Uterus (tissue), 4 donors: ENCODE results near the gene SCN3A. TPM values are rescaled to one million over a fixed set of nuclear protein-coding genes. Genes with fewer than 3 reads are reported as not detected.

Experiments used
- DNase-seq, 2 donors: peaks; one replicate each; pipeline ENCODE4 v3.0.0-alpha.2; 2019 to 2020
- H3K27ac ChIP-seq, 2 donors: fragments of 200-600 bp; sonication (generic); 1 replicate in 1 of 2; 2 replicates in 1 of 2; pipeline ENCODE4 v1.5.1; 2016 to 2018
- H3K27me3 ChIP-seq, 2 donors: fragments of 200-600 bp; sonication (generic); one replicate each; pipeline ENCODE4 v1.5.1; 2018 to 2019; ENCODE audit warnings: control low read depth in 1 of 2
- H3K36me3 ChIP-seq, 2 donors: fragments of 200-600 bp; sonication (generic); one replicate each; pipeline ENCODE4 v1.5.1; 2019; ENCODE audit warnings: control low read depth in 1 of 2
- H3K4me1 ChIP-seq, 2 donors: fragments of 200-600 bp; sonication (generic); one replicate each; pipeline ENCODE4 v1.5.1; 2018 to 2019; ENCODE audit warnings: control low read depth in 1 of 2
- H3K4me3 ChIP-seq, 2 donors: fragments of 200-600 bp; sonication (generic); 1 replicate in 1 of 2; 2 replicates in 1 of 2; pipeline ENCODE4 v1.5.1; 2018 to 2019; ENCODE audit warnings: mild to moderate bottlenecking in 1 of 2
- H3K9me3 ChIP-seq, 2 donors: fragments of 200-600 bp; sonication (generic); one replicate each; pipeline ENCODE4 v1.5.1; 2019; ENCODE audit warnings: control low read depth in 1 of 2
- POLR2A ChIP-seq, 2 donors: fragments of 450-650 bp; IDR thresholded peaks; one replicate each; pipeline ENCODE4 v1.6.1; 2016; ENCODE audit warnings: antibody characterized with exemption in 2 of 2, mild to moderate bottlenecking in 1 of 2, moderate library complexity in 1 of 2
- intact Hi-C: fragments of 100-400 bp; cut with DNase I; formaldehyde crosslinking; loops from one replicate; pipeline ENCODE4 v1.15.1; 2023; ENCODE audit warnings: low total_unique reads
- total RNA-seq, 4 donors: library from RNA; depleted of rRNA in 3 of 4; stranded (reverse); fragments of >200 nt in 3 of 4; gene quantifications; one replicate each; pipeline versions ENCODE4 v1.1.0 to v1.2.4, GENCODE V29; 2014 to 2023
- TF ChIP-seq, protein P1 (sequence below), 4 experiments: fragments of 200-600 bp in 2 of 4; fragments of 450-650 bp in 2 of 4; sonication (generic) in 2 of 4; IDR thresholded peaks; one replicate each; pipeline ENCODE4 v1.5.1; 2016 to 2019; ENCODE audit warnings: antibody characterized with exemption in 4 of 4, mild to moderate bottlenecking in 2 of 4, moderate library complexity in 1 of 4
- donor health status: DM: yes; HTN: yes; CAD: no.

Gene SCN3A
- total RNA-seq, 4 donors from 2014 or later, result 2.4 to 18.4 (median 5.2) TPM

DNA sequence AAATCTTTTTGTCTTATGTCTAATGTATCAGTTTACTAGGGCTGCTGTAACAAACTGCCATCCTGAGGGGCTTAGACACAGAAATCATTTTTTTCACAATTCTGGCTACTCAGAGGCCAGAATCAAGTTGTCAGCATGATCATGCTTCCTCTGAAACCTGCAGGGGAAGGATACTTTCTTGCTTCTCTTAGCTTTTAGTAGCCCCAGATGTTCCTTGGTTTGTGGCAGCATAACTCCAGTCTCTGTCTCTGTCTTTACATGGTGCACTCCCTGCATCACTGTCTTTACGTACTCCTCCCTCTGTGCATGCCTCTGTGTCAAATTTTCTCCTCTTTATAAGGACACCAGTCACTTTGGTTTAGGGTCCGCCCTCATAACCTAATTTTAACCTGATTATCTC is 2.0 kb upstream of the SCN3A start:
- H3K36me3 ChIP-seq, result no peaks in the 10 kb centered on the region
- no peak overlapping the region for H3K4me3 ChIP-seq
- no peaks in the 10 kb centered on the region for H3K9me3 ChIP-seq
- H3K4me1 ChIP-seq, result no peaks in the 10 kb centered on the region
- intact Hi-C loops, result no loop called here
- H3K27ac ChIP-seq, result no peak overlapping the region
- no peaks in the 10 kb centered on the region for H3K27me3 ChIP-seq
- TF ChIP-seq, protein P1, sequence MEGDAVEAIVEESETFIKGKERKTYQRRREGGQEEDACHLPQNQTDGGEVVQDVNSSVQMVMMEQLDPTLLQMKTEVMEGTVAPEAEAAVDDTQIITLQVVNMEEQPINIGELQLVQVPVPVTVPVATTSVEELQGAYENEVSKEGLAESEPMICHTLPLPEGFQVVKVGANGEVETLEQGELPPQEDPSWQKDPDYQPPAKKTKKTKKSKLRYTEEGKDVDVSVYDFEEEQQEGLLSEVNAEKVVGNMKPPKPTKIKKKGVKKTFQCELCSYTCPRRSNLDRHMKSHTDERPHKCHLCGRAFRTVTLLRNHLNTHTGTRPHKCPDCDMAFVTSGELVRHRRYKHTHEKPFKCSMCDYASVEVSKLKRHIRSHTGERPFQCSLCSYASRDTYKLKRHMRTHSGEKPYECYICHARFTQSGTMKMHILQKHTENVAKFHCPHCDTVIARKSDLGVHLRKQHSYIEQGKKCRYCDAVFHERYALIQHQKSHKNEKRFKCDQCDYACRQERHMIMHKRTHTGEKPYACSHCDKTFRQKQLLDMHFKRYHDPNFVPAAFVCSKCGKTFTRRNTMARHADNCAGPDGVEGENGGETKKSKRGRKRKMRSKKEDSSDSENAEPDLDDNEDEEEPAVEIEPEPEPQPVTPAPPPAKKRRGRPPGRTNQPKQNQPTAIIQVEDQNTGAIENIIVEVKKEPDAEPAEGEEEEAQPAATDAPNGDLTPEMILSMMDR (IDR thresholded peaks at IDR 0.05), result no peak
- TF ChIP-seq POLR2A (IDR thresholded peaks at IDR 0.05), result no peak
- DNase-seq, result no peak

- no peak overlapping the region for H3K27ac ChIP-seq
- DNase-seq, result no peak
- no peak overlapping the region for H3K4me3 ChIP-seq
- H3K36me3 ChIP-seq, result no peaks in the 10 kb centered on the region
- TF ChIP-seq POLR2A (IDR thresholded peaks at IDR 0.05), result no peak
- TF ChIP-seq, protein P1 (IDR thresholded peaks at IDR 0.05), result no peak
- no peaks in the 10 kb centered on the region for H3K27me3 ChIP-seq
- intact Hi-C loops, result no loop called here
- H3K9me3 ChIP-seq, result no peaks in the 10 kb centered on the region
- H3K4me1 ChIP-seq, result no peaks in the 10 kb centered on the region
Observed at GRCh38 chr2:165202239-165202638, 1.6 kb downstream of the SCN3A start.

DNA sequence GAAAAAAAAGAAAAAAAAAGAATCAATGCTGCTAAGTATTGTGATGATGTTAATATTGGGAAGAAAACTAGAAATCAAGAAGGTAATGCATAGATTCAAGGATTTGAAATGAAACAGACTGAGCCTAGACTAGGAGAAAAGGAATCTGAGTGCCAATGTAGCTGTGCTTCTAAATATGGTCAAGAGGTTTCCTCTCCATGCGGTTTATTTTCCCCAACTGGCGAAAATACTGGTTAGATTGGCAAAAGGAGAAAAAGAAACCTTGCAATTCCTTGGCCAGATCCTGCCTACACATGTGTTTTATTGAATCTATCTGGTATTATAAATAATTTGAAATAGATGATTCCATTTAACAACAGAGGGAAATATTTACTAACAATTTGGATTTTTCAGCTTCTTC is 5.7 kb downstream of the SCN3A start:
- TF ChIP-seq, protein P1 (IDR thresholded peaks at IDR 0.05), result no peak
- TF ChIP-seq POLR2A (IDR thresholded peaks at IDR 0.05), result no peak
- DNase-seq, result no peak
- H3K36me3 ChIP-seq, result no peaks in the 10 kb centered on the region
- no peaks in the 10 kb centered on the region for H3K9me3 ChIP-seq
- H3K27me3 ChIP-seq, result no peaks in the 10 kb centered on the region
- intact Hi-C loops, result no loop called here
- H3K27ac ChIP-seq, result no peak overlapping the region
- no peaks in the 10 kb centered on the region for H3K4me1 ChIP-seq
- H3K4me3 ChIP-seq, result no peak overlapping the region

DNA sequence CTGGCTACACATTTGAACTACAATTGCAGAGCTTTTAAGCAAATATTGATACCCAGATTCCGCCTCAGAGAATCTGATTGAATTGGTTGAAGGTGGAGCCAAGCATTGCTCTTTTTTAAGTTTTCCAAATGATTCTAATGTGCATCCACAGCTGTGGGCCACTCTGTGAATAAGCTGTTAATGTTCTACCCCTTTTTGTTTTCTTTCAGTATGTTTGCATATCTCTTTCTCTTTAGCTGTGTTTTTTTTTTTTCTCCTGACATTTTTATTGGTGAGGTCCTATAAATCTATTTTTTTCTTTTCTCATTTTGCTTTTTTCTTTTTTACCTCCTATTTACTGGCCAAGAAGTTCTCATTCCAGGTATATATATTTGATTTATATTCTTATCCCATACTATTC is 6.5 kb downstream of the SCN3A start:
- no peaks in the 10 kb centered on the region for H3K9me3 ChIP-seq
- intact Hi-C loops, result no loop called here
- no peak for TF ChIP-seq POLR2A (IDR thresholded peaks at IDR 0.05)
- TF ChIP-seq, protein P1 (IDR thresholded peaks at IDR 0.05), result no peak
- DNase-seq, result no peak
- H3K36me3 ChIP-seq, result no peaks in the 10 kb centered on the region
- no peak overlapping the region for H3K4me3 ChIP-seq
- no peaks in the 10 kb centered on the region for H3K27me3 ChIP-seq
- H3K4me1 ChIP-seq, result no peaks in the 10 kb centered on the region
- H3K27ac ChIP-seq, result no peak overlapping the region

GRCh38 chr2:165196411-165196810 is 7.4 kb downstream of the SCN3A start:
- H3K4me1 ChIP-seq, result no peaks in the 10 kb centered on the region
- no peaks in the 10 kb centered on the region for H3K36me3 ChIP-seq
- no peaks in the 10 kb centered on the region for H3K27me3 ChIP-seq
- no peak for TF ChIP-seq POLR2A (IDR thresholded peaks at IDR 0.05)
- intact Hi-C loops, result no loop called here
- no peak for DNase-seq
- H3K4me3 ChIP-seq, result no peak overlapping the region
- H3K27ac ChIP-seq, result no peak overlapping the region
- H3K9me3 ChIP-seq, result no peaks in the 10 kb centered on the region

- no peak overlapping the region for H3K27ac ChIP-seq
- H3K9me3 ChIP-seq, result no peaks in the 10 kb centered on the region
- no peak for DNase-seq
- H3K36me3 ChIP-seq, result no peaks in the 10 kb centered on the region
- TF ChIP-seq, protein P1 (IDR thresholded peaks at IDR 0.05), result no peak
- no peak for TF ChIP-seq POLR2A (IDR thresholded peaks at IDR 0.05)
- H3K4me1 ChIP-seq, result no peaks in the 10 kb centered on the region
- H3K4me3 ChIP-seq, result no peak overlapping the region
- H3K27me3 ChIP-seq, result no peaks in the 10 kb centered on the region
- intact Hi-C loops, result no loop called here
Observed at GRCh38 chr2:165193178-165193777, 10.6 kb downstream of the SCN3A start.
